Camera-type eye (tissue), 1 donor: Measurements from ENCODE around the gene THOP1. TPM values are rescaled to one million over a fixed set of nuclear protein-coding genes. Genes with fewer than 3 reads are reported as not detected.

ENCODE experiments used
- total RNA-seq: library from RNA; depleted of rRNA; stranded (reverse); fragments of >200 nt; gene quantifications from one replicate; pipeline ENCODE4 v1.2.3, GENCODE V29; 2014

Gene THOP1
- 93.8 TPM for total RNA-seq

DNA sequence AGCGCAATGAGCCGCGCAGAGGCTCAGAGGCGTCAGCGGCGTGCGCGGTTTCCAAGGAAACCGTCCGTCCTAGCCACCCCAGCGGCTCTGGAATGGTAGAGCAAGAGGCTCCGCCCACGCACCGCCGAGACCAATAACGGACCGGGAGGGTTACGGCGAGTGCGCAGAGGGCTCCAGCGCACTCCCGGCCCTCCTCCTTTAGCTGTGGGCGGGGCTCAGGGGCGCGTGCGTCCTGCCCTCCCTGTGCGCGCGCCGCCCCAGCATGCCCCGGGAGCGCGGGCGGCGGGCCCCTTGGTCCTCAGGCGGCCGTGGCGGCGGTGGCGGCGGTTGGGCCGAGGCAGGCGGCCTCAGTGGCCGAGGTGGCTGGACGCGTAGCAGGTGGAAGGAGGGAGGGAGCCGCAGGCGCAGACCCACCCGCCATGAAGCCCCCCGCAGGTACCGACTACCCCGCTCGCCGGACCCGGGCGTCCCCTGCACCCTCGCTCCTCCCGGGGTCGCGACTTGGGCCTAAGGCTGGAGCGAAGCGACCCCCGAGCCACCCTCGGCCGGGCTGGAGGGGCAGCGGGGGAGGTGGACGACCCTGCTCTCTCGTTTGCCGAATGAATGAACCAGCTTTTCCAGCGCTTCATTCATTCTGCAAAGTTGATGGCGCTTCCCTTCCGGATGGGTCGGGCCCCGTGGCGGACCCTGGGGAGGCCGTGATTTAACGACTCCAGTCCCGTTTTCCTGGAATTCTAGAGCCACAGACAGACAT lies at the start of gene THOP1:
TSS of gene THOP1 (plus strand) at position 260 of the 754 bp plus-strand sequence. CDS start at position 420, 160 bp downstream.

DNA sequence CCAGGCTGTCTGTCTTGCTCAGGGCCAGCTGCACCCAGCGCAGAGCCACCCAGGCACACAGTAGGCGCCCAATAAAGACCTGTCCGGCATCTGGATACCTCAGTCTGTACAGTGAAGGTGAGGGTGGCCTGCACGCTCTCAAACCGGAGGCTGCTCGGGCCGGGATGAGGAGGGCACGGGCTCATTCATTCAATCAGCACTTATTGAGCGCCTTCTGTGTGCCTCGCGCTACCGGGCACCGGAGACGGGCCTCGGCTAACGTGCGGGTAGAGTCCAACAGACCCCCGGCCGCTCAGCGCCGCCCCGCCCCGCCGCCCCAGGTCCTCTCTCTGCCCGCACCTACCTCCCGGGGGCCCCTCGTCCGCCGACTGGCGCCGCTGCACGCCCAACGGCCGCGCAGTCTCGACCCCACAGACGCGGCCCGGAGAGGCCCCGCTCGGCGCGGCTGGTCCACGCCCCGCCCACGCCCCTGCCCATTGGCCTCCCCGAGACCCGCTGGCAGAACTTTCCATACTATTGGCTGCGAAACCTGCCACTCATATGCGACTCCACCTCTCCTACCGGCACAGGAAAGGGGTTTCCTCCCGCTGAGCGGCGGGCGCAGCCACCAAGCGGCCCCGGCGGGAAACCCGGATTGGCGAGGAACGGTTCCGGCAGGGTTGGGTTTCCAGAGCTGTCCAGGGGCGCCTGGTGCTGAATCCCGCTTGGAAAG lies 45.5 kb upstream of the THOP1 start, which contains the start of gene SLC39A3:
TSS of gene SLC39A3 (minus strand) at position 416 of the 712 bp plus-strand sequence. CDS start 2,760 bp downstream, outside the sequence.

DNA sequence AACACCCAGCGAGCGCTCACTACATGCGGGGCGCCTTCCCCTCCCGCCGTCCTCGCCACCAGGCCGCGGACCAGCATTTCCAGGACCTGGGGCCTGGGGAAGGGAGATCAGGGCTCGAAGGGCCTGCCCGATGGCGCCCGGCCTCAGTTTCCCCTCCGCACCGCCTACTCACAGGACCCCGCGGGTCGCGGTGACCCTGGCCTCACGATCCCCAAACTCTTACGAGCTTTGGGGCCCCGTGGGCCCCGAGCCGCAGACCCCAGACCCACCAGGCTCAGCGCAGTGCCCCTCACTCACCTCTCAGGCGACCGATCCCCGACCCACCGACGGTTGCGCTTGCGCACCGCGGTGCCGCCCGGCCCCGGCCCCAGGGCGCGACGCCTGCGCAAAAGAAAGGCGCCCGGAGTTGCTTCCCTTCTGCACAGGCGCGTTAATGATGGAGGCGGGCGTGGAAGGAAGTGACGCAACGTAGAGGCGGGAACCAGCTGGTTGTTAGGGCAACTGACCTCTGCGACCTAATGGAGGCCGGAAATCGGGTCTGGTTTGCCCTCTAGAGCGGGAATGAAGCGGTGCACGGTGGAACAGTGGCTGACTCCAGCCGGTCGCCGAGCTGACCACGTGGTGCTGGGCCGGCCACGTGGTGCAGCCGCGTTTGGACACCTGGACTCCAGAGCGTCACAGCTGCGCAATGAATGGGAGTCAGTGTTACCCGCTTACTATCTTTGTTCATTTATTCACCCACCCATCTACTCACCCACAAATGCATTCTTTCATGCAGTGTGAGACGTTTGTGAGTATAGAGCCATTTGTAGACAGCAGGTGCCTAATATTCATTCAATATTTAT lies 2.1 kb upstream of the THOP1 start, which contains the start of gene SGTA:
TSS of gene SGTA (minus strand) at position 338 of the 845 bp plus-strand sequence. CDS start 14,205 bp downstream, outside the sequence.

DNA sequence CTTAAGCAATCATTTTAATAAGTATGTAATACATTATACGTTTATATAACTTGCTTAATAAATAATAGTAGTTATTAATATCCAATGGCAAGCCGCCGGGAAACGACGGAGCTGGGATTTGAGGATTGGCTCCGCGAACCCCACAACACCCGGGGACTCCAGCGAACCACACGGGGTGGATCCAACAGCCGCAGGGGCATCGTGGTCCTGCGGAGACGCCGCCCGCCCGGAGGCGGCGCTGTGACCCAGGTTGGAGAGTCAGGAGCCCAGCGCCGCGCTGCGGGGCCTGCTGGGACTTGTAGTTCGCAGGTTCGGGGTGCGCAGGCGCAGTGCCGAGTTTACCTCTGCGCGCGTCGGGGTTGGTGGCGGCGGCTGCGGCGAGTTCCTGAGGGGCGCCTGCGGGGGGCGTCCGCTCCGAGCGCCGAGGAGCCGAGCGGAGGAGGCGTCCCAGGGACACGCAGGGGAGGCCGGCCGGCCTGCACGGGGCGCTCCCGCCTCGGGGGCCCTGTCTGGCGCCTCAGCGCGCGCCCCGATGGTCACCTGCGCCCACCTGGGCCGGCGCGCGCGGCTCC lies 34.3 kb downstream of the THOP1 start, which contains the start of gene ZNF554:
TSS of gene ZNF554 (plus strand) at position 329 of the 572 bp plus-strand sequence. CDS start at position 533, 204 bp downstream.

DNA sequence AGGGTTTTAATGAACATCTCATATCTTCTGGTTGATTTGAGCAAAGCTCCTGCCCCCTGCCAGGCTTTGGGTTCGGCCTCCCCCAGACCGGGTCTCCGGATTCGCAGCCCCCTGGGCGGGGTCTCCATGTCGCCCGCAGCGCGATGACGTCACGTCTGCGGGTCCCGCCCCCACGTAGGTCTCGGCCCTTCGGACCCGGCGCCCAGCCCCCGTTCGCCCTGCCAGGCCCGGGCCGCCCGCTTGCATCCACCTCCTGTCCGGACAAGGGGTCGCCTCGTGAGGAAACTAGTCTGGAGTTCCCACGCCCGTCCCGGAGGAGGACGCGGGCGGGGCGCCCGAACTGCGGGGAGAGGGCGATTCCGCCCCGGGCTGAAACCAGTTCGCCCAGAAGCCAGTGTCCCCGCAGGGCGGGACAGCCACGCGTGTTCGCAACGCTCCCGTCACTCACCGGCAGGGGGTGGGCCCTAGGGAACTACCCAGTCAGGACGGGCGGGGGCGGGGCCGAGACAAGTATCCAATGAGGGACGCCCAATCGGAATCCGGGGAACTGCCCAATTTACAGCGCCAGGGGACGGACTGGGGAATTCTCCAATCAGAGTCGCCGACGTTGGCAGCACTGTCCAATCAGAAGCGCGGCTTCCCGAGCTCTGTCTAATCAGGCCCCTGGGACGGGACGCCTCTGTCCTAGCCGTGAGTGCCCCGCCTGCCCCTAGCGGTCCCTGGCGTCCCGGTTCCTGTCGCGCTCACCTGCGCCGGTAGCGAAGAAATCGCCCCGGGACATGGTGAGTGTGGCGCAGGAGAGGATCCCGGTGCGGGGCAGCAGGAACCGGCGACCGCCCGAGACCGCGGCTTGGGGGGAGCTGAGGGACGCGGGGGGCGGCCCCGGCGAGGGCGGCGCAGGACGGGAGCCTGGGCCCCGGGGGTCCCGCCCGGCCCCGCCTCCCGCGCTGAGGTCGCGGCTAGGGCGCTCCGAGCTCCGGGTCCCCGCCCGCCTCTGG lies 55.8 kb downstream of the THOP1 start, which contains the start of gene ZNF555:
TSS of gene ZNF555 (plus strand) at position 682 of the 998 bp plus-strand sequence. CDS start at position 780, 98 bp downstream.

Other genes with a start within 250 kb of the THOP1 start
- 12.3 TPM for gene GNG7, start 82.8 kb upstream of the THOP1 start, total RNA-seq
- 11.7 TPM for gene DIRAS1, start 64.1 kb upstream of the THOP1 start, total RNA-seq
- gene SLC39A3, start 45.5 kb upstream of the THOP1 start, total RNA-seq, result 17.0 TPM
- gene SGTA, start 2.2 kb upstream of the THOP1 start, total RNA-seq, result 48.4 TPM
- gene ZNF554, start 34.4 kb downstream of the THOP1 start, total RNA-seq, result 12.8 TPM
- 21.1 TPM for gene ZNF555, start 56.0 kb downstream of the THOP1 start, total RNA-seq
- gene ZNF556, start 81.8 kb downstream of the THOP1 start, total RNA-seq, result 3.0 TPM
- 5.6 TPM for gene ZNF57, start 115.4 kb downstream of the THOP1 start, total RNA-seq
- gene ZNF77, start 159.5 kb downstream of the THOP1 start, total RNA-seq, result 7.6 TPM
- 5.2 TPM for gene TLE6, start 192.1 kb downstream of the THOP1 start, total RNA-seq
- gene TLE2, start 243.8 kb downstream of the THOP1 start, total RNA-seq, result 40.1 TPM